Osteoblast (primary cell): ENCODE results near the gene SLC24A3. TPM values are rescaled to one million over a fixed set of nuclear protein-coding genes. Genes with fewer than 3 reads are reported as not detected.

Experiments
- DNase-seq: peaks from one replicate; pipeline ENCODE4 v3.0.0; 2011; ENCODE audit warnings: low spot score, mixed read lengths; ENCODE audit not compliant: insufficient read length; ENCODE audit errors: missing footprints
- H2AFZ ChIP-seq: 2 replicates; pipeline ENCODE4 v1.6.0; 2011; ENCODE audit warnings: mild to moderate bottlenecking, low read length
- H3K27ac ChIP-seq: 2 replicates; pipeline ENCODE4 v1.5.1; 2011; ENCODE audit warnings: mild to moderate bottlenecking, low read depth, low read length, moderate library complexity
- H3K27me3 ChIP-seq: 2 replicates; pipeline ENCODE4 v1.6.0; 2012; ENCODE audit warnings: mild to moderate bottlenecking, control low read depth, inconsistent platforms, low read length, moderate library complexity; ENCODE audit not compliant: insufficient read depth
- H3K36me3 ChIP-seq: 2 replicates; pipeline ENCODE4 v1.5.1; 2011; ENCODE audit warnings: mild to moderate bottlenecking, low read length, control low read depth, moderate library complexity; ENCODE audit not compliant: insufficient read depth
- H3K4me1 ChIP-seq: 2 replicates; pipeline ENCODE4 v1.5.1; 2011; ENCODE audit warnings: mild to moderate bottlenecking, low read length, control low read depth, moderate library complexity; ENCODE audit not compliant: insufficient read depth
- H3K4me2 ChIP-seq: 2 replicates; pipeline ENCODE4 v1.6.0; 2011; ENCODE audit warnings: mild to moderate bottlenecking, low read length; ENCODE audit not compliant: insufficient read depth
- H3K4me3 ChIP-seq: fragments of 200-600 bp; sonication (generic); 3 replicates; pipeline ENCODE4 v1.5.1; 2012; ENCODE audit warnings: mild to moderate bottlenecking, low read length, inconsistent platforms; ENCODE audit not compliant: insufficient read depth
- H3K79me2 ChIP-seq: 2 replicates; pipeline ENCODE4 v1.6.0; 2012; ENCODE audit warnings: mild to moderate bottlenecking, low read length, control low read depth, inconsistent platforms; ENCODE audit not compliant: insufficient read depth
- H3K9me3 ChIP-seq: 2 replicates; pipeline ENCODE4 v1.5.1; 2011; ENCODE audit warnings: low read depth, low read length, control low read depth
- H4K20me1 ChIP-seq: 2 replicates; pipeline ENCODE4 v1.6.0; 2012; ENCODE audit warnings: mild to moderate bottlenecking, low read length, control low read depth; ENCODE audit not compliant: insufficient read depth
- CTCF ChIP-seq: IDR thresholded peaks from 2 replicates; pipeline ENCODE4 v1.5.1; 2011; ENCODE audit warnings: mild to moderate bottlenecking, low read depth, low read length, moderate library complexity; ENCODE audit errors: extremely low read depth
- total RNA-seq: library from RNA; depleted of rRNA; stranded (reverse); fragments of >200 nt; gene quantifications from 2 replicates; pipeline ENCODE4 v1.2.3, GENCODE V29; 2012

The SLC24A3 gene
- total RNA-seq, 1 donor = 1.1 TPM

DNA sequence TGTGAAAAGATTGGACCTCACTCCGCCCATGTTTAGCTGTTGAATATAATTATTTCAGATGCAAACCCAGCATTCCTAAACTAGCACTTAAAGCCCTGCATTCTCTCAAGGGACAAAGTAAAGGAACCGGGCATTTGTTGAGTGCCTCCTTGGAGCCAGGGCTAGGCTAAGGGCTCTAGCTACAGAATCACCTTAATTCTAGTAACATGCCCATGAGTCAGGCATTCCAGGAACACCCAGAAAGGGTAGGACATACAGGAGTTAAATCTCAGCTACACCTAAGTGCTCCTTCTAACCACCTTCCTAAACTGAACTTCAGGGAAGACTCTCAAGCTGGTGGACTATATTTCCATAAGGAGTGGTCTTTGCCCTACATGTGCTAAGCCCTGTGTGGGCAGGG lies 89.4 kb downstream of the SLC24A3 start:
- TF ChIP-seq CTCF = no peak
- H3K36me3 ChIP-seq = no peaks in the 10 kb centered on the region
- no peak overlapping the region for H3K4me3 ChIP-seq
- no peaks in the 10 kb centered on the region for H4K20me1 ChIP-seq
- H3K79me2 ChIP-seq = no peaks in the 10 kb centered on the region
- no peaks in the 10 kb centered on the region for H3K27me3 ChIP-seq
- DNase-seq = no peak
- H3K4me2 ChIP-seq = no peak overlapping the region
- H3K9me3 ChIP-seq = no peaks in the 10 kb centered on the region
- H3K4me1 ChIP-seq = no peaks in the 10 kb centered on the region
- H2AFZ ChIP-seq = no peak overlapping the region
- no peak overlapping the region for H3K27ac ChIP-seq

DNA sequence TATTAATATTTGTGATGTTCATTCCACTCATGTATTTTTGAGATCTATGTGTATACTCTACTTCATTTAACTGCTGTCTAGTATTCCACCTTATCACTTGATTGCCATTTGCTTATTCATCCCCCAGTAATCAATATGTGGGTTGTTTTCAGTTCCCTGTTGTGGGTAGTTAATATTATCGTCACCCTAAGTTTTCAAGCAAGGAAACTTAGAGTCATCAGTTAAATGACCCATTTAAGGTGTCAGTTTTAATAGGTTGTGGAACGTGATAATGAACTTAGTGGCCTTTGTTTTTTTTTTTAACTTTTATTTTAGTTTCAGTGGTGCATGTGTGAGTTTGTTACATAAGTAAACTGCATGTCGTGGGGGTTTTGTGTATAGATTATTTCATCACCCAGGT lies 90.3 kb downstream of the SLC24A3 start:
- Histone ChIP-seq H3K4me1 (no peaks in the 10 kb centered on the region), H4K20me1 (no peaks in the 10 kb centered on the region), H3K36me3 (no peaks in the 10 kb centered on the region), H3K4me3 (no peak overlapping the region), H3K27me3 (no peaks in the 10 kb centered on the region), H2AFZ (no peak overlapping the region), H3K9me3 (no peaks in the 10 kb centered on the region), H3K79me2 (no peaks in the 10 kb centered on the region), H3K27ac (no peak overlapping the region), H3K4me2 (no peak overlapping the region)
- TF ChIP-seq CTCF = no peak
- no peak for DNase-seq

DNA sequence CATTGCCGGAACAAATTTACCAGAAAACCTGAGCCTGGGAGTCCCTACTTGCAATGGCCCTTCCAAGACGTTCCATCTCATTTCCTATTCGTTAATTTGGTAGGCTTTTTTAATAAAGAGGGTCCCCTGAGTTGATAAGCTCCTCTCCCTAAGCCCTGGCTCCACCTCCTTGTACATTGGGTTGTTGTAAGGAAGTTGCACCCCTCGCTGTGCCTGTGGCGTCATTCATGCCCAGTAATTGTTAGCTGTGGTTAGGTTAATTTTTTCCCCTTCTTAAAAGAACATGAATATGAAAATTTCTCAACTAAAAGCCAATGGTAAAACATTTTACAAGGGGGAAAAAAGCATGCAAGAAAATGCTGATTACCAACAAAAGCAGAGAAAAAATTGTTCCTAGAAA lies 91.9 kb downstream of the SLC24A3 start:
- no peak for TF ChIP-seq CTCF
- no peaks in the 10 kb centered on the region for H3K4me1 ChIP-seq
- no peak overlapping the region for H3K4me2 ChIP-seq
- no peak overlapping the region for H3K27ac ChIP-seq
- no peak for DNase-seq
- no peak overlapping the region for H3K4me3 ChIP-seq
- H3K36me3 ChIP-seq = no peaks in the 10 kb centered on the region
- no peaks in the 10 kb centered on the region for H3K27me3 ChIP-seq
- H3K79me2 ChIP-seq = no peaks in the 10 kb centered on the region
- no peak overlapping the region for H2AFZ ChIP-seq
- no peaks in the 10 kb centered on the region for H3K9me3 ChIP-seq
- H4K20me1 ChIP-seq = no peaks in the 10 kb centered on the region

DNA sequence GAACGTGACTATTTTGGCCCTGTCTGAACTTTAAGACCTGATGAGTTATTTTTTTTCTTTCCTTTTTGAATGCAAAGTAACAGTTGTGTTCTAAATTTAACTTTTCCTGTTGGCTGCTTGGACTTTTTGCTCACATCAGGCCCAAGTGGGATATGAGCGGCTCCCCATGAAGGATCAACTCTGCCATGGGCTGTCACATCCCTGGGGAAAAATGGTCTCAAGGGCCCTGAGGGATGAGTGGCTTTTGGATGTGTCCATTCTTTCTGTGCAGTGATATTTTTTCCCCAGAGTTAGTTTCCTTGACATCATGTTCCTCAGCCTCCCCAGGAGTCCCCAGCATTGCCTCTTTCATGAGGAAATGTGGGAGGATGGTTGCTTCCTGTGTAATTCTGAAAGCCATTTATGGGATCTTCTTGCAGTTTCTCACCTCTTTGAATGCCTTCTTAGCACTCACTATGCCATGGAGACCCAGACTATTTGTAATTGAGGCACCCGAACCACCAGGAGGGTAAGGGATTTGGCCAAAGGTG lies 92.5 kb downstream of the SLC24A3 start:
- Histone ChIP-seq H3K36me3 (no peaks in the 10 kb centered on the region), H4K20me1 (no peaks in the 10 kb centered on the region), H3K79me2 (no peaks in the 10 kb centered on the region), H3K27me3 (no peaks in the 10 kb centered on the region), H3K9me3 (no peaks in the 10 kb centered on the region), H3K4me2 (no peak overlapping the region), H3K4me1 (no peaks in the 10 kb centered on the region), H2AFZ (no peak overlapping the region), H3K27ac (no peak overlapping the region), H3K4me3 (no peak overlapping the region)
- DNase-seq = no peak
- TF ChIP-seq CTCF = no peak
